Stimulated activated CD8-positive, alpha-beta memory T cell treated with anti-CD3 and anti-CD28 coated beads, Interleukin-15, amount 100 ng/mL, for 48 hours (primary cell): ENCODE results near the gene MAP3K20.
"Not testable (repeated sequence)": the region's sequence is repeated elsewhere in the genome, so short reads cannot be mapped to it uniquely, and the experiment has no call there.

ENCODE experiments used
- DNase-seq, 2 donors: peaks; one replicate each; pipeline ENCODE4 v3.0.0-alpha.2; 2020; ENCODE audit warnings: low read depth in 2 of 2

The MAP3K20 gene

DNA sequence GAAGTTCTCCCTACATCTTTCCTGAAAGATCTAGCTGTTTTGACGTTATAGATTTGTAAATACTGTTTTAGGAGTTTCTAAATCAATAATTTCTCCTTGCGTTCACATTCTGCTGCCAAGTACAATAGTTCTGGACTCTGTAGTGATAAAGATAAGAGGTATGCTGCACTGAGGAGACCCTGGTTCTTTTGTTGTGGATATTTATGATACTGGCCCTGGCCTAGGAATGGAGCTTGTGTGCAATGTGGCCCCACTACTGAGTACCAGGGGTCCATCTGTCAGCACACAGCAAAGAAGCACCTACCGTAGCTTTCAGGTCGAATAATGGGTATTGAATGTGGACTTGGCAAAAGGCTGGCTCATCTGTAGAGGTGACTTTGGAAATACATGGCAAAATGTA lies 85.0 kb downstream of the MAP3K20 start:
- no peak for DNase-seq

DNA sequence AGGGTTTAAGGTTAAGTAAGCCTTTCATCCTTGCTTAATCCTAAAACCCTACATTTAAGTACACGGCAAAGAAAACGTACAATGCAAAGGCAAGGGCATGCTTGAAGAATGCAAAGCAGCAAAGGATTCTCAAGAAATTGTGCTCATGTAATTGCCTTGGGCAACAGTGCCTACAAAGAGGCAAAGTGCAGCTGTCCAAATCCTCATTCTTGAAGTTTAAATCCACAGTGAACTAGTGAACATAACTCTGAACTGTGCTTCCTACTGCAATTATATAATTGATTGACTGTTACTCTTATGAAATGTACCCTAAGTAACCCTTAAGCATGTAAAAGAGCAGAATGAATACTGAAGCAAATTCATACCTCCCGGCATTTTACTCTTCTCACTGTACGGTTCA lies 85.4 kb downstream of the MAP3K20 start:
- no peak for DNase-seq

- DNase-seq = no peak
Measured at GRCh38 chr2:173161507-173161906, 85.9 kb downstream of the MAP3K20 start.

- DNase-seq = not testable (repeated sequence)
Measured at GRCh38 chr2:173163357-173163756, 87.7 kb downstream of the MAP3K20 start.

- DNase-seq = no peak
Measured at GRCh38 chr2:173164396-173164795, 88.8 kb downstream of the MAP3K20 start.

GRCh38 chr2:173165443-173166238 lies 90.0 kb downstream of the MAP3K20 start:
- no peak for DNase-seq

DNA sequence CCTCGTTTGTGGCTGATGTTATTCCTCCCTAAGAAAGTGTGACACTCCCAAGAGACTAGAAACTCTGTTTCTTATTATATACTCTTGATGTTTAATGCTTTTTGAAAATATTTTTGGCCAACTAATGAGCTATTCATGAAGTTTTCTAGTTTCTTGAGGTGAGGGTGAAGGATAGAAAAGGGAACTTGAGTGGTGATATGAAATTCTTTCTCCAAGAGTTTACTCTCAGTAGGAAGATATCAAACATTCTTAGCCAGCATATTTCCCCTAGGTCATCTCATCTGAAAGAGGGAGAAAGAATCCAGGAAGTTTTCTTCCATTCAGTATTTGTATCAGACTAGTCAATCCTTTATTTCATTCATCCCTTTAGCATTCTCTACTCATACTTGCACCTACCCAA lies 95.7 kb downstream of the MAP3K20 start:
- DNase-seq = no peak

GRCh38 chr2:173171924-173172643 lies 96.4 kb downstream of the MAP3K20 start:
- no peak for DNase-seq

GRCh38 chr2:173174339-173174738 lies 98.7 kb downstream of the MAP3K20 start:
- DNase-seq = not testable (repeated sequence)

DNA sequence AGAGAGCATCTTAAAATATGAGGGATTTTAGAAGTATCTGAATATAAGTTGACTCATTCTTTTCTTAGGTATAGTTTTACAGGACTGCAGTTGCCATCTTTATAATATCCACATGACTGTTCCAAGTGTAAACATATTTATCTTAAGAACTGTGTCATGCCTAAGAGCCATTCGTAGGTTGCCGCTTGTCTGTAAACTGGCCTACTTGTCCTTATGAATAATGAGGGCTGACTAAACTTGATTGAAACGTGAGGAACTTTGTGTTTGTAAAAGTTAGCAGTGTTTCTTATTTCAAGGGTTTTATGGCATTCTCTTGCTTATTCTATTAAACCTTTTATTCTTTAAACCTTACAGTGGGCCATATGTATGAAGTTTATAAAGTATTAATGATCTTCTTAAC lies 99.6 kb downstream of the MAP3K20 start:
- no peak for DNase-seq

DNA sequence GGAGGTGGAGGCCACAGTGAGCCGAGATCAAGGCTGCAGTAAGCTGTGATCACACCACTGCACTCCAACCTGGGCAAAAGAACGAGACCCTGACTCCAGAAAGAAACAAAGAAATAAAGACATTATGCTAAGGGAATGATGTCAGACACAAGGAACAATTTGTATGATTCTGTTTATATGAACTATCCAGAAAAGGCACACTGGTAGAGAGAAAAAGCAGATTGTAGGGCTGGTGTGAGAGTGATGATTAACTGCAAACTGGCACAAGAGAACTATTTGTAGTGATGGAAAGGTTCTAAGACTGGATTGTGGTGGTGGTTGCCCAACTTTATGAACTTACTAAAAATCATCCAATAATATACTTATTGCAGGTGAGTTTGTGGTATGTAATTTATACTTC lies 106.3 kb downstream of the MAP3K20 start:
- no peak for DNase-seq

- DNase-seq = no peak
Measured at GRCh38 chr2:173184031-173185004, 108.7 kb downstream of the MAP3K20 start.

GRCh38 chr2:173185437-173185836 lies 109.8 kb downstream of the MAP3K20 start:
- no peak for DNase-seq

- no peak for DNase-seq
Measured at GRCh38 chr2:173187941-173188788, 112.5 kb downstream of the MAP3K20 start.

GRCh38 chr2:173191601-173192000 lies 116.0 kb downstream of the MAP3K20 start:
- DNase-seq = no peak

DNA sequence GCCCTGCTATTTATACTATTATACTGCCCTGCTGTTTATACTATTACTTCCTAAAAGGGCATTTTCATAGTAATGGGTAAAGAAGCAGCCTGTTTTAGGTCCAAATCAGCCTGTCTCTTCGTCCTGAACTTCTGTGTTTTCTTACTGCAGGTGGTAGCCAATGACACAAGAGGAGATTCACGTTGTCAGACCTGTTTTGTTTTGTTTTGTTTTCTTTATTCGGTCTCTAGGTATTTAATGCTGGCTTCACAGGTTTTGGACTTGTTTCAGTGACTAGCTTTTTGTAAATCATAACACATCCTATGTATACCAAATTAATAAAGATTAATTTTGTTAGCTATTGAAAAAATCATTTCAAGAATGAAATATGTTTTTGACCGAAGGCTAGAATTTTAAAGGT lies 116.4 kb downstream of the MAP3K20 start:
- DNase-seq = no peak

DNA sequence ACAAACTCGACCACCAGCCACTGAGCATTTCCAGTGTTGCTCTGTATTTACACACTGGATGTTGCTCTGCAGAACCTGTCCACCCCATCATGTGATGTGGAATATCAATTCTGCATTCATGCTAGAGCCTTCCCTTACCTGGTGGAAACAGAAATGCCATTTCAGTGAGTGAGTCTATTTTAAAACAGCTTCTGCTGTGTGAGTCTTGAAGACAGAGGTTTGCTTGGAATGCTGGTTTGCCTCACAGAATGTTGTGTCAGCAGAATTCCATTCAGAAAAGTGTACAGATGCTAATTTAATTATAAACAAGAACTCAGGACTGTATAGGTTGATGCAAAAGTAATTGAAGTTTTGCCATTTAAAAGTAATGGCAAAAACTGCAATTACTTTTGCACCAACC lies 118.3 kb downstream of the MAP3K20 start:
- DNase-seq = no peak

DNA sequence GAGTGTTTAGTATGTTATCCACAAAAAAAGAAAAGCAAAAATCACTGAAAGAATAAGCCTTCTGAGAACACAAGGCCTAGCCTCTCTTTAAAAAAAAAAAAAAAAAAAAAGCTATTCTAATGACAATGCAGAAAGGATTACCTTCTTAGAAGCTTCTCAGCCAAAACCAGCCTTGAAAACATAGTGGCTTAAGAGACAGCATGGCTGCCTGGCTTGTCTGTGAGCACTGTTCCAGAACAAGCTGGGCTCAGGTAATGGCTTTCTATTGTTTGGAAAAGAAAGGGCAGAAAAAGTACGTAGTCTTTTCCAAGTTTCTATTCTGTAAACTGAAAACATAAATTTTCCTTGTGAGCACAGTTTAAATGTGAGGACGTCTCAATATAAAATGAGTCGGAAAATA lies 119.5 kb downstream of the MAP3K20 start:
- DNase-seq = no peak

DNA sequence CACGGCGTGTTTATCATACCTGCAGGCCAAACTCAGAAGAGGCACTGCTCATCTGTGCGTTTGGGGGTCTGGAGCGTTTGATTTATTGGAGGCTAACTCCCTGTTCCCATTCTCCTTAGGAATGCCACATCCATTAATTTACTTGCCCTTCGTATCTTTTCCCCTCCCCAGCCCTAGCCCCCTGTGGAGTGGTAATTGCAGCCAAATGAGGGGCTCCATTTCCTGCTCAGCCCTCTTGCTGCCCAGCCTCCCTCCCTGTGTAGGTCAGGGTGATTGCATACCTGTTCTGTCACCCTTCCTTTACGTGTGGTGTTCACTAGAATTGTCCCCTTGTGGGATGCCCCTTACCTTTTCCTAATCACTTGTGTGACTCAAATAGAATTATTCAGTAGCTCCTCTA lies 120.4 kb downstream of the MAP3K20 start:
- DNase-seq = no peak

DNA sequence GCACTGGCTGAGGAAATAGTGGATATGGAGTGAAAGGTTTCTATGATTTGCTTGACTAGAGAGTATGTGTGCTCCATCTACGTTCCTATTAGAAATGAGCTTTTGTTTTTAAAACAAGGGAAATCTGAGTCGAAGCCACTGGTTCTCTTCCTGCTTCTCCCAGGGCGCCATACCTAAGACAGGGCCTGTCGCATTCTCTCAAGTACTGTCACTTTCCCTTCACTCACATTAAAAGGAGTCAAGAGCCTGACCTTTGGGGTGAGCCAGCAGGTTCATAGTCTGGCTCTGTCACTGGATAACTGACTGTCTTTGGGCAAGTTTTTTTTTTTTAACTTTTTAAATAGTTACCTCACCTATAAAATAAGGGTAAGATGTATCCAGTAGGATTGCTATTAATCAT lies 121.0 kb downstream of the MAP3K20 start:
- no peak for DNase-seq

- DNase-seq = no peak
Measured at GRCh38 chr2:173198327-173198726, 122.7 kb downstream of the MAP3K20 start.
